CD4-positive, alpha-beta T cell (primary cell): Measurements from ENCODE around the gene PARD3B. TPM values are rescaled to one million over a fixed set of nuclear protein-coding genes. Genes with fewer than 3 reads are reported as not detected.

ENCODE experiments used
- ATAC-seq: fragments of 200-7000 bp; cut with Tn5 transposase; one replicate; pipeline ENCODE4 v1.10.0; 2022; ENCODE audit warnings: mild to moderate bottlenecking; ENCODE audit not compliant: poor library complexity
- CTCF ChIA-PET: fragments of 350-600 bp; sonication (Branson Sonifier 250); formaldehyde crosslinking; loops from one replicate; lab custom pipeline; 2021; ENCODE audit warnings: antibody characterized with exemption, inconsistent platforms; lab: Charles Lee
- POLR2A ChIA-PET: fragments of 350-600 bp; sonication (Branson Sonifier 250); formaldehyde crosslinking; loops from one replicate; lab custom pipeline; 2021; ENCODE audit warnings: antibody characterized with exemption, inconsistent platforms; lab: Charles Lee
- DNase-seq, 14 experiments: peaks; one replicate each; pipeline ENCODE4 v3.0.0-alpha.2; 2013 to 2020; ENCODE audit warnings: mixed read lengths in 2 of 14
- H3K27ac ChIP-seq, 2 donors: one replicate each; pipeline versions ENCODE4 v1.5.1 to v1.7.0; 2013; ENCODE audit warnings: low read length in 2 of 2, low read depth in 1 of 2, mild to moderate bottlenecking in 1 of 2
- H3K27me3 ChIP-seq, 2 experiments: 1 replicate in 1 of 2; 2 replicates in 1 of 2; pipeline versions ENCODE4 v1.6.1 to v1.7.0; 2013; ENCODE audit warnings: low read length in 2 of 2, control low read depth in 1 of 2, mild to moderate bottlenecking in 1 of 2, moderate library complexity in 1 of 2; ENCODE audit not compliant: insufficient read depth in 2 of 2, control insufficient read depth in 1 of 2
- H3K36me3 ChIP-seq: one replicate; pipeline ENCODE4 v1.6.1; 2013; ENCODE audit warnings: low read length, control low read depth; ENCODE audit not compliant: insufficient read depth
- H3K4me1 ChIP-seq: one replicate; pipeline ENCODE4 v1.6.1; 2013; ENCODE audit warnings: low read length, control low read depth; ENCODE audit not compliant: insufficient read depth
- H3K4me3 ChIP-seq: one replicate; pipeline ENCODE4 v1.5.1; 2013; ENCODE audit warnings: mild to moderate bottlenecking, low read length, moderate library complexity
- H3K9me3 ChIP-seq, 2 experiments: 1 replicate in 1 of 2; 2 replicates in 1 of 2; pipeline versions ENCODE4 v1.6.1 to v1.7.0; 2013; ENCODE audit warnings: low read length in 2 of 2, mild to moderate bottlenecking in 2 of 2, control low read depth in 1 of 2, moderate library complexity in 1 of 2; ENCODE audit not compliant: control insufficient read depth in 1 of 2, insufficient read depth in 1 of 2
- H3K27ac Mint-ChIP-seq: one replicate; pipeline ENCODE4 v1.8.0; 2020; ENCODE audit warnings: mixed read lengths
- H3K27me3 Mint-ChIP-seq: one replicate; pipeline ENCODE4 v1.8.0; 2021; ENCODE audit warnings: mixed read lengths
- H3K36me3 Mint-ChIP-seq: one replicate; pipeline ENCODE4 v1.8.0; 2021; ENCODE audit warnings: low read depth, mixed read lengths
- H3K4me1 Mint-ChIP-seq: one replicate; pipeline ENCODE4 v1.8.0; 2021; ENCODE audit warnings: low read depth, mixed read lengths
- H3K4me3 Mint-ChIP-seq: one replicate; pipeline ENCODE4 v1.8.0; 2020; ENCODE audit warnings: mild to moderate bottlenecking, mixed read lengths
- H3K9me3 Mint-ChIP-seq: one replicate; pipeline ENCODE4 v1.8.0; 2020; ENCODE audit warnings: mixed read lengths
- CTCF ChIP-seq: fragments of 200-600 bp; IDR thresholded peaks from one replicate; pipeline ENCODE4 v1.8.0; 2022; ENCODE audit warnings: antibody characterized with exemption, mild to moderate bottlenecking
- intact Hi-C, 2 experiments: fragments of 100-400 bp; cut with DNase I in 1 of 2; cut with micrococcal nuclease in 1 of 2; formaldehyde crosslinking; loops; one replicate each; pipeline versions ENCODE4 v1.15.1 to v1.9.0; 2023 to 2025; cut with DNase I, micrococcal nuclease
- total RNA-seq, 174 experiments: library from RNA in 2 of 174; stranded (reverse) in 2 of 174; gene quantifications; one replicate each; pipeline ENCODE4 v1.2.3 and lab custom pipeline; 2021 to 2026

Gene PARD3B
- total RNA-seq, 2 experiments from 2014 or later, result 0.87 to 1.9 TPM

- H3K27ac ChIP-seq, result no peak overlapping the region
- Mint-ChIP-seq H3K4me3 (no peak overlapping the region), H3K27ac (no peak overlapping the region), H3K36me3 (no peaks in the 10 kb centered on the region), H3K4me1 (no peaks in the 10 kb centered on the region), H3K9me3 (peaks cover 4% of the 10 kb centered on the region), H3K27me3 (no peaks in the 10 kb centered on the region)
- no peaks in the 10 kb centered on the region for H3K9me3 ChIP-seq
- no peak for DNase-seq
- no peak for ATAC-seq
- ChIA-PET POLR2A (no interaction called here), CTCF (no interaction called here)
- no peaks in the 10 kb centered on the region for H3K4me1 ChIP-seq
- no peaks in the 10 kb centered on the region for H3K36me3 ChIP-seq
- intact Hi-C loops, result no loop called here
- H3K4me3 ChIP-seq, result no peak overlapping the region
- no peaks in the 10 kb centered on the region for H3K27me3 ChIP-seq
- TF ChIP-seq CTCF, result no peak
Measured at GRCh38 chr2:204862809-204863208, 317.5 kb downstream of the PARD3B start.

GRCh38 chr2:204863336-204863735 lies 318.1 kb downstream of the PARD3B start:
- no peak for TF ChIP-seq CTCF
- CTCF ChIA-PET, result no interaction called here
- no peaks in the 10 kb centered on the region for H3K4me1 Mint-ChIP-seq
- Histone ChIP-seq H3K27me3 (no peaks in the 10 kb centered on the region), H3K4me1 (no peaks in the 10 kb centered on the region), H3K27ac (no peak overlapping the region), H3K4me3 (no peak overlapping the region), H3K36me3 (no peaks in the 10 kb centered on the region), H3K9me3 (no peaks in the 10 kb centered on the region)
- DNase-seq (no peak), ATAC-seq (no peak)
- no peak overlapping the region for H3K27ac Mint-ChIP-seq
- H3K27me3 Mint-ChIP-seq, result no peaks in the 10 kb centered on the region
- no peak overlapping the region for H3K4me3 Mint-ChIP-seq
- no peaks in the 10 kb centered on the region for H3K36me3 Mint-ChIP-seq
- peaks cover 4% of the 10 kb centered on the region for H3K9me3 Mint-ChIP-seq
- POLR2A ChIA-PET, result no interaction called here
- intact Hi-C loops, result no loop called here

- Mint-ChIP-seq H3K9me3 (peaks cover 4% of the 10 kb centered on the region), H3K36me3 (no peaks in the 10 kb centered on the region), H3K4me3 (no peak overlapping the region), H3K27ac (no peak overlapping the region), H3K4me1 (peaks cover 35% of the 10 kb centered on the region), H3K27me3 (no peaks in the 10 kb centered on the region)
- DNase-seq (no peak), ATAC-seq (no peak)
- H3K27ac ChIP-seq, result no peak overlapping the region
- no peaks in the 10 kb centered on the region for H3K4me1 ChIP-seq
- intact Hi-C loops, result loop anchor here in 1 of 2 experiments (5.0 kb wide), 1 partner anchor 762 kb away; no protein-coding TSS in a partner anchor
- no peaks in the 10 kb centered on the region for H3K9me3 ChIP-seq
- H3K36me3 ChIP-seq, result no peaks in the 10 kb centered on the region
- TF ChIP-seq CTCF, result no peak
- POLR2A ChIA-PET, result interaction anchor here (0.7 kb wide), 1 partner anchor 371 kb away, joined by 3 read pairs; no protein-coding TSS in a partner anchor
- H3K4me3 ChIP-seq, result no peak overlapping the region
- CTCF ChIA-PET, result no interaction called here
- H3K27me3 ChIP-seq, result no peaks in the 10 kb centered on the region
Measured at GRCh38 chr2:204869132-204869823, 324.0 kb downstream of the PARD3B start.
